ENCODE measurements around the gene HNRNPF.
"Not testable (repeated sequence)": the region's sequence is repeated elsewhere in the genome, so short reads cannot be mapped to it uniquely, and the experiment has no call there.

HNRNPF gene

GRCh38 chr10:43350686-43351085 is 58.3 kb downstream of the HNRNPF start:
- DNase-seq (ENCODE audit: low spot score) (no peak), FAIRE-seq (no peak)

- DNase-seq (ENCODE audit: low spot score) (no peak), FAIRE-seq (peak; percentile 81)
Measured at GRCh38 chr10:43350156-43350555, 58.8 kb downstream of the HNRNPF start.

GRCh38 chr10:43348511-43349312 is 60.3 kb downstream of the HNRNPF start:
- peak; percentile 96 for DNase-seq (ENCODE audit: low spot score)

GRCh38 chr10:43347997-43348396 is 61.0 kb downstream of the HNRNPF start:
- DNase-seq (ENCODE audit: low spot score) (no peak), FAIRE-seq (no peak)

More at GRCh38 chr10:43348511-43349312, 60.3 kb downstream of the HNRNPF start:
- FAIRE-seq = peak; percentile 78

GRCh38 chr10:43344051-43344450 is 64.9 kb downstream of the HNRNPF start:
- no peak for DNase-seq (ENCODE audit: low spot score)
- FAIRE-seq = no peak

GRCh38 chr10:43343126-43343525 is 65.9 kb downstream of the HNRNPF start:
- FAIRE-seq (no peak), DNase-seq (ENCODE audit: low spot score) (no peak)

- FAIRE-seq = peak; percentile 71
- DNase-seq (ENCODE audit: low spot score) = no peak
Measured at GRCh38 chr10:43342279-43343125, 66.5 kb downstream of the HNRNPF start.

GRCh38 chr10:43341450-43341849 is 67.5 kb downstream of the HNRNPF start:
- DNase-seq (ENCODE audit: low spot score) (no peak), FAIRE-seq (peak; percentile 77)

GRCh38 chr10:43340619-43341018 is 68.4 kb downstream of the HNRNPF start:
- DNase-seq (ENCODE audit: low spot score) = peak; percentile 93
- FAIRE-seq = peak; percentile 98

GRCh38 chr10:43340101-43340500 is 68.9 kb downstream of the HNRNPF start:
- DNase-seq (ENCODE audit: low spot score) (no peak), FAIRE-seq (no peak)

- no peak for FAIRE-seq
- DNase-seq (ENCODE audit: low spot score) = no peak
Measured at GRCh38 chr10:43339136-43339535, 69.8 kb downstream of the HNRNPF start.

GRCh38 chr10:43338117-43338516 is 70.9 kb downstream of the HNRNPF start:
- FAIRE-seq = no peak
- no peak for DNase-seq (ENCODE audit: low spot score)

GRCh38 chr10:43337536-43337935 is 71.5 kb downstream of the HNRNPF start:
- not testable (repeated sequence) for DNase-seq (ENCODE audit: low spot score); FAIRE-seq

- FAIRE-seq (peak; percentile 90), DNase-seq (ENCODE audit: low spot score) (no peak)
Measured at GRCh38 chr10:43336641-43337318, 72.2 kb downstream of the HNRNPF start.

- DNase-seq (ENCODE audit: low spot score) (no peak), FAIRE-seq (no peak)
Measured at GRCh38 chr10:43336061-43336460, 72.9 kb downstream of the HNRNPF start.

All from urothelium cell line (cell line).